HCT116 (cell line): ENCODE data around the gene PTGER4. TPM values are rescaled to one million over a fixed set of nuclear protein-coding genes. Genes with fewer than 3 reads are reported as not detected.

Experiments used
- ATAC-seq: fragments of 200-7000 bp; cut with Tn5 transposase; 2 replicates; pipeline ENCODE4 v1.9.1; 2020; ENCODE audit warnings: mild to moderate bottlenecking, moderate library complexity
- BruUV-seq: library from RNA; stranded (reverse); fragments of 400-500 nt; replicated peaks from 2 replicates; lab custom pipeline; 2021; lab: Mats Ljungman, UMichigan
- CTCF ChIA-PET: fragments of 300-600 bp; sonication (Branson Sonifier 250); formaldehyde crosslinking; loops from one replicate; lab custom pipeline; 2021; ENCODE audit warnings: antibody characterized with exemption; lab: Charles Lee
- POLR2A ChIA-PET: fragments of 300-600, 350-600 bp; sonication (Branson Sonifier 250); formaldehyde crosslinking; loops from one replicate; lab custom pipeline; 2021; ENCODE audit warnings: antibody characterized with exemption; lab: Charles Lee
- RAD21 ChIA-PET, 2 experiments: fragments of 300-600 bp; sonication (Branson Sonifier 250); formaldehyde crosslinking; loops; one replicate each; lab custom pipeline; 2023; ENCODE audit warnings: low total read pairs in 2 of 2; ENCODE audit not compliant: uncharacterized antibody in 2 of 2, unreplicated experiment in 2 of 2, low non-redundant PET in 1 of 2; lab: Charles Lee
- DNase-seq: peaks from one replicate; pipeline ENCODE4 v3.0.0-alpha.2; 2010; ENCODE audit warnings: low read depth, low spot score
- H2AFZ ChIP-seq: fragments of 200-600 bp; shearing (Covaris generic), sonication (generic); 2 replicates; pipeline ENCODE4 v1.6.1; 2017; ENCODE audit warnings: low read depth, mixed run types, mixed read lengths, antibody characterized with exemption, low read length; ENCODE audit not compliant: poor library complexity, severe bottlenecking
- H3K27ac ChIP-seq: 2 replicates; pipeline ENCODE4 v1.5.1; 2012; ENCODE audit warnings: low read depth, low read length
- H3K27me3 ChIP-seq: fragments of 200-600 bp; sonication (generic); 2 replicates; pipeline ENCODE4 v1.6.1; 2016; ENCODE audit warnings: mixed run types, low read length, mixed read lengths; ENCODE audit not compliant: insufficient read depth
- H3K36me3 ChIP-seq, 2 experiments: fragments of 200-500 bp in 1 of 2; fragments of 200-600 bp in 1 of 2; sonication (Bioruptor generic) in 1 of 2; sonication (generic) in 1 of 2; 2 replicates each; pipeline versions ENCODE4 v1.5.1 to v1.6.1; 2014 to 2016; ENCODE audit warnings: low read length in 2 of 2, inconsistent platforms in 1 of 2, mixed read lengths in 1 of 2, mixed run types in 1 of 2; ENCODE audit not compliant: insufficient read depth in 2 of 2, control insufficient read depth in 1 of 2
- H3K4me1 ChIP-seq, 2 experiments: fragments of 200-600 bp in 1 of 2; sonication (generic) in 1 of 2; 2 replicates each; pipeline versions ENCODE4 v1.5.1 to v1.6.1; 2012 to 2017; ENCODE audit warnings: low read length in 2 of 2, inconsistent platforms in 1 of 2, mild to moderate bottlenecking in 1 of 2, mixed read lengths in 1 of 2, mixed run types in 1 of 2, moderate library complexity in 1 of 2; ENCODE audit not compliant: insufficient read depth in 2 of 2, control insufficient read depth in 1 of 2
- H3K4me2 ChIP-seq: fragments of 200-600 bp; sonication (generic); 2 replicates; pipeline ENCODE4 v1.6.1; 2017; ENCODE audit warnings: mixed run types, low read length, mixed read lengths
- H3K4me3 ChIP-seq, 2 experiments: fragments of 200-600 bp in 1 of 2; sonication (generic) in 1 of 2; replicated peaks in 1 of 2; 2 replicates each; pipeline ENCODE4 v1.5.1; 2011 to 2016; ENCODE audit warnings: low read length in 2 of 2, control low read depth in 1 of 2, low read depth in 1 of 2, mild to moderate bottlenecking in 1 of 2, mixed read lengths in 1 of 2, mixed run types in 1 of 2
- H3K79me2 ChIP-seq: fragments of 200-600 bp; sonication (generic); 2 replicates; pipeline ENCODE4 v1.6.1; 2017; ENCODE audit warnings: mild to moderate bottlenecking, mixed run types, low read length, moderate library complexity, mixed read lengths; ENCODE audit not compliant: insufficient read depth
- H3K9ac ChIP-seq: fragments of 200-600 bp; sonication (generic); 2 replicates; pipeline ENCODE4 v1.6.1; 2016; ENCODE audit warnings: low read length, mixed read lengths
- H3K9me2 ChIP-seq: fragments of 200-600 bp; sonication (generic), shearing (Covaris generic); 2 replicates; pipeline ENCODE4 v1.6.1; 2017; ENCODE audit warnings: mixed run types, mild to moderate bottlenecking, moderate library complexity; ENCODE audit not compliant: insufficient read depth
- H3K9me3 ChIP-seq, 2 experiments: fragments of 200-500 bp in 1 of 2; fragments of 200-600 bp in 1 of 2; sonication (Bioruptor generic) in 1 of 2; sonication (generic) in 1 of 2; 2 replicates each; pipeline ENCODE4 v1.6.1; 2014 to 2017; ENCODE audit warnings: low read length in 2 of 2, mixed read lengths in 2 of 2, inconsistent platforms in 1 of 2, low read depth in 1 of 2, mild to moderate bottlenecking in 1 of 2, mixed run types in 1 of 2, moderate library complexity in 1 of 2; ENCODE audit not compliant: control insufficient read depth in 1 of 2, insufficient read depth in 1 of 2
- H4K20me1 ChIP-seq: fragments of 200-600 bp; sonication (generic), shearing (Covaris generic); 2 replicates; pipeline ENCODE4 v1.6.1; 2017; ENCODE audit warnings: mixed run types, mild to moderate bottlenecking, moderate library complexity; ENCODE audit not compliant: insufficient read depth
- ATF3 ChIP-seq: IDR thresholded peaks from 2 replicates; pipeline ENCODE4 v1.6.1; 2012
- CEBPB ChIP-seq: IDR thresholded peaks from 2 replicates; pipeline ENCODE4 v1.6.1; 2012; ENCODE audit warnings: low read depth
- CTCF ChIP-seq, 3 experiments: fragments of 200-600 bp in 1 of 3; sonication (generic) in 1 of 3; IDR thresholded peaks in 2 of 3; conservative IDR thresholded peaks in 1 of 3; 2 replicates each; pipeline ENCODE4 v1.5.1; 2012 to 2017; ENCODE audit warnings: low read depth in 2 of 3, low read length in 2 of 3, antibody characterized with exemption in 1 of 3, borderline replicate concordance in 1 of 3, control low read depth in 1 of 3, mild to moderate bottlenecking in 1 of 3, mixed read lengths in 1 of 3, mixed run types in 1 of 3, moderate library complexity in 1 of 3; ENCODE audit not compliant: insufficient read depth in 1 of 3
- EZH2 ChIP-seq: fragments of 200-600 bp; sonication (generic); IDR thresholded peaks from 2 replicates; pipeline ENCODE4 v1.6.1; 2017; ENCODE audit warnings: antibody characterized with exemption, mixed run types
- EZH2phosphoT487 ChIP-seq: fragments of 200-600 bp; IDR thresholded peaks from 2 replicates; pipeline ENCODE4 v1.6.1; 2018; ENCODE audit warnings: antibody characterized with exemption, borderline replicate concordance
- JUND ChIP-seq: IDR thresholded peaks from 2 replicates; pipeline ENCODE4 v1.6.1; 2012
- POLR2A ChIP-seq: IDR thresholded peaks from 2 replicates; pipeline ENCODE4 v1.7.0; 2011; ENCODE audit warnings: borderline replicate concordance; ENCODE audit not compliant: insufficient read depth, insufficient read length; ENCODE audit errors: extremely low read depth
- RAD21 ChIP-seq: IDR thresholded peaks from 2 replicates; pipeline ENCODE4 v1.6.1; 2012; ENCODE audit warnings: low read depth, mild to moderate bottlenecking
- REST ChIP-seq: IDR thresholded peaks from 2 replicates; pipeline ENCODE4 v1.6.1; 2012; ENCODE audit warnings: low read depth
- SIN3A ChIP-seq: IDR thresholded peaks from 2 replicates; pipeline ENCODE4 v1.6.1; 2012; ENCODE audit warnings: low read depth
- SP1 ChIP-seq: IDR thresholded peaks from 2 replicates; pipeline ENCODE4 v1.6.1; 2012; ENCODE audit warnings: low read depth
- SRF ChIP-seq: IDR thresholded peaks from 2 replicates; pipeline ENCODE4 v1.6.1; 2012; ENCODE audit warnings: low read depth
- TCF7L2 ChIP-seq: IDR thresholded peaks from 2 replicates; pipeline ENCODE4 v1.7.0; 2011; ENCODE audit warnings: borderline replicate concordance, inconsistent platforms; ENCODE audit not compliant: insufficient read depth, insufficient read length; ENCODE audit errors: extremely low read depth
- ZFX ChIP-seq: fragments of 450-650 bp; IDR thresholded peaks from 2 replicates; pipeline ENCODE4 v1.6.1; 2017
- intact Hi-C: fragments of 100-400 bp; cut with micrococcal nuclease; formaldehyde crosslinking; loops from 2 replicates; pipeline ENCODE4 v1.10.0; 2022
- total RNA-seq: library from RNA; stranded (reverse); gene quantifications from one replicate; pipeline ENCODE4 v1.2.1, GENCODE V29; 2021; ENCODE audit not compliant: unreplicated experiment

The PTGER4 gene
- total RNA-seq, 1 experiment from 2014 or later, result 3.0 TPM

GRCh38 chr5:40685193-40685592, 5.5 kb downstream of the PTGER4 start:
- no peaks in the 10 kb centered on the region for H3K9me3 ChIP-seq
- no peak overlapping the region for H3K4me2 ChIP-seq
- H4K20me1 ChIP-seq, result no peaks in the 10 kb centered on the region
- ATAC-seq, result no peak
- no peaks in the 10 kb centered on the region for H3K79me2 ChIP-seq
- BruUV-seq, result no TSS peak
- H2AFZ ChIP-seq, result no peak overlapping the region
- H3K36me3 ChIP-seq, result no peaks in the 10 kb centered on the region
- no peaks in the 10 kb centered on the region for H3K9me2 ChIP-seq
- peaks cover 17 to 29% of the 10 kb centered on the region in 2 experiments; a peak in 3 of 4 replicates for H3K4me1 ChIP-seq
- no peak for DNase-seq
- no peaks in the 10 kb centered on the region for H3K27me3 ChIP-seq
- ChIA-PET CTCF (interaction anchor here (1.7 kb wide), 1 partner anchor 969 kb away, joined by 4 read pairs; no protein-coding TSS in a partner anchor), POLR2A (no interaction called here), RAD21 (no interaction called here)
- H3K27ac ChIP-seq, result no peak overlapping the region
- no peak overlapping the region for H3K9ac ChIP-seq
- intact Hi-C loops, result loop anchor here (5.0 kb wide), 3 partner anchors 178 to 1093 kb away; no protein-coding TSS in a partner anchor
- no peak for TF ChIP-seq SRF
- no peak for TF ChIP-seq CTCF (IDR thresholded peaks at IDR 0.05 in 2 of 3, conservative IDR thresholded peaks at IDR 0.05 in 1 of 3; ENCODE audit: borderline replicate concordance in 1 of 3, insufficient read depth in 1 of 3, low read depth in 2 of 3, low read length in 2 of 3)
- no peak for TF ChIP-seq JUND
- no peak for TF ChIP-seq SP1
- TF ChIP-seq ZFX, result no peak
- no peak overlapping the region for H3K4me3 ChIP-seq

GRCh38 chr5:40685976-40686486, 6.3 kb downstream of the PTGER4 start:
- Histone ChIP-seq H3K9ac (no peak overlapping the region), H3K36me3 (no peaks in the 10 kb centered on the region), H3K27ac (no peak overlapping the region), H3K9me2 (no peaks in the 10 kb centered on the region), H3K27me3 (no peaks in the 10 kb centered on the region), H3K4me3 (no peak overlapping the region), H3K79me2 (no peaks in the 10 kb centered on the region), H3K9me3 (no peaks in the 10 kb centered on the region), H4K20me1 (no peaks in the 10 kb centered on the region), H3K4me2 (no peak overlapping the region), H3K4me1 (peaks cover 15 to 27% of the 10 kb centered on the region in 2 experiments; a peak in 3 of 4 replicates), H2AFZ (no peak overlapping the region)
- intact Hi-C loops, result loop anchor here (2.0 to 5.0 kb wide), 4 partner anchors 179 to 1094 kb away; no protein-coding TSS in a partner anchor
- BruUV-seq, result no TSS peak
- DNase-seq, result no peak
- CTCF ChIA-PET, result interaction anchor here (0.7 to 1.7 kb wide), 6 partner anchors 519 to 1107 kb away, joined by 3 to 4 read pairs (median 3); no protein-coding TSS in a partner anchor
- TF ChIP-seq ZFX (no peak), CEBPB (no peak), RAD21 (no peak), TCF7L2 (no peak), REST (no peak), EZH2phosphoT487 (no peak), JUND (no peak), EZH2 (no peak), SIN3A (no peak), POLR2A (no peak), ATF3 (no peak), SP1 (no peak)
- POLR2A ChIA-PET, result interaction anchor here (0.7 kb wide), 1 partner anchor 801 kb away, joined by 4 read pairs; no protein-coding TSS in a partner anchor
- ATAC-seq, result no peak
- RAD21 ChIA-PET, result no interaction called here
